NB4 (cell line): ENCODE data around the gene KIF6.

Experiments used
- DNase-seq: peaks from one replicate; pipeline ENCODE4 v3.0.0; 2010; ENCODE audit warnings: low read depth
- H3K4me3 ChIP-seq: one replicate; pipeline ENCODE4 v1.5.1; 2011; ENCODE audit warnings: mild to moderate bottlenecking, low read depth, low read length, moderate library complexity
- CTCF ChIP-seq: IDR thresholded peaks from one replicate; pipeline ENCODE4 v1.5.1; 2012; ENCODE audit warnings: low read depth, low read length
- MAX ChIP-seq: IDR thresholded peaks from 2 replicates; pipeline ENCODE4 v1.6.1; 2011; ENCODE audit warnings: low read depth, low read length
- MYC ChIP-seq: IDR thresholded peaks from 2 replicates; pipeline ENCODE4 v1.6.1; 2011; ENCODE audit warnings: low read depth, low read length
- POLR2A ChIP-seq: IDR thresholded peaks from 2 replicates; pipeline ENCODE4 v1.6.1; 2011; ENCODE audit warnings: mild to moderate bottlenecking; ENCODE audit not compliant: insufficient read length; ENCODE audit errors: extremely low read depth

The KIF6 gene

DNA sequence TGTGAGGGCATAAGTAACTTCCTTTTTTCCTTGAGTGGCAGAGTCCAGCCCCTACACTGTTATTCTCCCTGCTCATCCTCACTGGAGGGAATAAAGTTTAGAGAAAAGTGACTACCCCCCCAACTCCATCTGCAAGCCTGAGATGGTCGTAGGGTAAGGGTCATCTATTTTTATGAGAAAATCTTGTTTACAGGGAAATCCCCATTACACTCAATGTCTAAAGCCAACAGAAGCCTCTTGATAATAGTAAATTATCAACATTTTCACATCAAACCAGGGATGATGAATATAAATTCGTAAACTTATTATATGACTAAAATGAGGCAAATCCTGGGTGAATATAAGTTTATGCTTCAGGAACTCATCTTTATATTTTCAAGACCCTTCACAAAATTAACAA, 228.8 kb downstream of the KIF6 start:
- no peak overlapping the region for H3K4me3 ChIP-seq
- no peak for DNase-seq
- TF ChIP-seq CTCF = no peak
- TF ChIP-seq MYC = no peak
- no peak for TF ChIP-seq POLR2A
- TF ChIP-seq MAX = no peak

GRCh38 chr6:39495640-39496039, 229.6 kb downstream of the KIF6 start:
- no peak overlapping the region for H3K4me3 ChIP-seq
- no peak for DNase-seq
- TF ChIP-seq POLR2A (no peak), CTCF (no peak), MYC (no peak), MAX (no peak)

DNA sequence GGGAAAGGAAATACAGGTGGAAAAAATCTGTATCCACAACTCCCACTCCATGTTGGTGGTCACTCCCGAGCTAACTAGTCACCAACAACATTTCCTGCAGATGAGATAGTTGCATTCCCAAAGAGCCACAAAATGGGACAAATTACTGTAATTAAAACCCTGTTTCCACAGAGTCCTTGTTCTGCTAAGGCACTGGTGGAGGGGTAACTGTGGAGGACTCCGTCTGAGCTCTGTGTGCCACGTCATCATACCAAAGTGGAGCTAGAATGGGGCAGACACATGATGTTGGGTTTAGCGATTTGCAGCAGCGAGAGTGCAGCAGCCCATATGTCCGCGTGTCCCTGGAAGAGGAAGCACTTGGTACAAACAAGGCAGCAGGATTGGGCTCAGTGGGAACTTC, 230.2 kb downstream of the KIF6 start:
- no peak for DNase-seq
- no peak for TF ChIP-seq CTCF
- TF ChIP-seq MYC = no peak
- TF ChIP-seq MAX = no peak
- TF ChIP-seq POLR2A = no peak
- H3K4me3 ChIP-seq = no peak overlapping the region

DNA sequence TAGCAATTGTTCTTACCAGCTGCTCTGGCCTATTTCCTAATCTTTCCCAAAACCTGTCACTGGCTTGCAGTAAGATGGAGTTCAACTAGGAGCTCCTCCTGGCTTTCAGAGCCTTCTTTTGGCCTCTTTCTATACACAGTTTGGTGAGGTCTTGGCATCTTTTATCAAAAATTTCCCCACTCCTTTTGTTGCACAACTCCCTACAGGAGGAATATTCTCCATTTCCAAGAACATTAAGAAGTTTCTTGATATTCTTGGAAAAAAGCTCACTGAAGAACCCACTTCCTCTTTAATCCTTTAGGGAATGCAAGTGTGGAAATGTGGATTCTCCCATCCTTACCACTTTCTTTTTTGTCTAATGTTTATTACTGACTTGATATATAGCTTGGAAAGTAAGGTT, 231.4 kb downstream of the KIF6 start:
- TF ChIP-seq POLR2A = no peak
- no peak for TF ChIP-seq CTCF
- no peak for TF ChIP-seq MAX
- no peak for TF ChIP-seq MYC
- DNase-seq = no peak
- H3K4me3 ChIP-seq = no peak overlapping the region

DNA sequence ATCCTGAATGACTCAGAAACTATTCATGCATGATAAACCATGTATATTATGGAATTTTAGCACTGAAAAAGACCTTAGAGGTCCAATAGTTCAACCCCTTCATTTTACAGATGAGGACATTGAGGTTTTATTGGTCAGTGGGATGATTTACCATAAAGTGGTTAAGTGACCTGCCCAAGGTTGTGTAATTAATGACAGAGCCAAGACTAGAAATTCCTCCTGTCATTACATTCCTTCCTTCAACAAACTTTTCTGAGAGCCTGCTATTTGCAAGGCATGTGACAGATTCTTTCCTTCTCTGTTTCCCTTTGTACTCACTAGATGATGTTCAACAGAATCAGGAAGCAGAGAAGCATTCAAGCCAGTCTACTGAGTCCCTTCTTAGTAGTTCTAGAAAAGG, 232.0 kb downstream of the KIF6 start:
- DNase-seq = no peak
- H3K4me3 ChIP-seq = no peak overlapping the region
- TF ChIP-seq MAX (no peak), POLR2A (no peak), MYC (no peak), CTCF (no peak)

DNA sequence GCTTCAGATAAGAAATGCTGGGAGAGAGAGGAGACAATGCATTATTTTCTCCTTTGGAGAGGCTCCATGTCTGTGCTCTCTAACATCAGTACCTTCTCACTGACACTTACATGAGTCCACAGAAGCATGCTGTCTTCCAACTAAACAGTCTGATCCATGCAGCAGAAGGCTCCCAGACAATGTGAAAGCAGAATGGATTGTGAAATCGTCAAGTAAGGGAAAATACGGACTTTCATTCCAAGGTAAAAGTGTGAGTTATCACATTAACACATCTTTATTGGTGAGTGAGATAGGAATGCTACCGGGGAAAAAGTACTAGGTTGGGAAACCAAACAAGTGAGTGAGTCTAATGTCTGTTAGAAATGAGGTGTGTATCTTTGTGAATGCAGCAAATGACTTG, 235.1 kb downstream of the KIF6 start:
- DNase-seq = no peak

More for the DNA sequence above, 235.1 kb downstream of the KIF6 start:
- no peak for TF ChIP-seq MAX
- no peak for TF ChIP-seq MYC
- no peak for TF ChIP-seq POLR2A
- no peak for TF ChIP-seq CTCF
- no peak overlapping the region for H3K4me3 ChIP-seq
